ENCODE measurements around the gene TNPO1. TPM values are rescaled to one million over a fixed set of nuclear protein-coding genes. Genes with fewer than 3 reads are reported as not detected.

TNPO1 gene
- total RNA-seq, 4 donors from 2014 or later = 96.8 to 130 (median 111) TPM

- Histone ChIP-seq H3K4me3 (no peak overlapping the region), H3K36me3 (no peaks in the 10 kb centered on the region), H3K27me3 (no peaks in the 10 kb centered on the region), H3K27ac (no peak overlapping the region), H3K4me1 (peaks cover 11 to 12% of the 10 kb centered on the region in 2 donors), H3K9me3 (no peaks in the 10 kb centered on the region)
- DNase-seq (no peak), ATAC-seq (no peak)
- intact Hi-C loops (cut with DNase I; ENCODE audit: low total_unique reads) = no loop called here
- in situ Hi-C loops (cut with MboI; ENCODE audit: low sequenced_read_pairs in 4 of 4) = loop anchor here (10.0 to 25.0 kb wide), 6 partner anchors 187 to 675 kb away; no protein-coding TSS in a partner anchor
- TF ChIP-seq CTCF (IDR thresholded peaks at IDR 0.05 in 4 of 5, conservative IDR thresholded peaks at IDR 0.05 in 1 of 5) = no peak
- no peak for TF ChIP-seq POLR2A (IDR thresholded peaks at IDR 0.05)
Observed at GRCh38 chr5:72811849-72812248, 4.6 kb upstream of the TNPO1 start.

- Histone ChIP-seq H3K9me3 (no peaks in the 10 kb centered on the region), H3K27me3 (no peaks in the 10 kb centered on the region), H3K27ac (no peak overlapping the region), H3K36me3 (no peaks in the 10 kb centered on the region), H3K4me3 (no peak overlapping the region), H3K4me1 (peaks cover 11 to 12% of the 10 kb centered on the region in 2 donors)
- in situ Hi-C loops (cut with MboI; ENCODE audit: low sequenced_read_pairs in 4 of 4) = loop anchor here (10.0 to 25.0 kb wide), 6 partner anchors 188 to 675 kb away; no protein-coding TSS in a partner anchor
- TF ChIP-seq CTCF (IDR thresholded peaks at IDR 0.05 in 4 of 5, conservative IDR thresholded peaks at IDR 0.05 in 1 of 5) = no peak
- TF ChIP-seq POLR2A (IDR thresholded peaks at IDR 0.05) = no peak
- intact Hi-C loops (cut with DNase I; ENCODE audit: low total_unique reads) = no loop called here
- ATAC-seq = no peak
- DNase-seq = no peak
Observed at GRCh38 chr5:72812488-72812887, 4.0 kb upstream of the TNPO1 start.

DNA sequence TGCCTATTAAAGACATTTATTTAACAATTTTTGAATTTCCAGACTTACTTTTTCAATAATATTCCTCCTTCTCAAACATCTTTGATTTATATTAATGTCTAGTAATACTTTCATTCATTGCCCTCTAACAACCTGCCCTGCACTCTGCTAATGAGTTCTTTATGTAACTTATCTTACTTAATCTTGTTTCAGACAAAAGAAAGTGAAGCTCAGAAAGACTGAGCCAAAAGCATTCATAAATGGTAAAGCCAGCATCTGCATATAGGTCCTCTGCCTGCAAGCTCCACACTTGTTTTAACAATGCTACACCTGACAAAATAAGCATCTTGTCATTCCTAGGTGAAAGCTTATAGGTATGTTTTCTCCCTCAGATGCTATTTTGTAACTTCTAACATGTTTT lies 2.4 kb upstream of the TNPO1 start:
- no peak overlapping the region for H3K4me3 ChIP-seq
- no peaks in the 10 kb centered on the region for H3K27me3 ChIP-seq
- DNase-seq = no peak
- in situ Hi-C loops (cut with MboI; ENCODE audit: low sequenced_read_pairs in 4 of 4) (loop anchor here (10.0 to 25.0 kb wide), 6 partner anchors 189 to 677 kb away; no protein-coding TSS in a partner anchor), intact Hi-C loops (cut with DNase I; ENCODE audit: low total_unique reads) (no loop called here)
- peaks cover 23 to 25% of the 10 kb centered on the region in 2 donors for H3K4me1 ChIP-seq
- ATAC-seq = no peak
- no peaks in the 10 kb centered on the region for H3K9me3 ChIP-seq
- H3K27ac ChIP-seq = no peak overlapping the region
- no peak for TF ChIP-seq CTCF (IDR thresholded peaks at IDR 0.05 in 4 of 5, conservative IDR thresholded peaks at IDR 0.05 in 1 of 5)
- no peak for TF ChIP-seq POLR2A (IDR thresholded peaks at IDR 0.05)
- H3K36me3 ChIP-seq = no peaks in the 10 kb centered on the region

DNA sequence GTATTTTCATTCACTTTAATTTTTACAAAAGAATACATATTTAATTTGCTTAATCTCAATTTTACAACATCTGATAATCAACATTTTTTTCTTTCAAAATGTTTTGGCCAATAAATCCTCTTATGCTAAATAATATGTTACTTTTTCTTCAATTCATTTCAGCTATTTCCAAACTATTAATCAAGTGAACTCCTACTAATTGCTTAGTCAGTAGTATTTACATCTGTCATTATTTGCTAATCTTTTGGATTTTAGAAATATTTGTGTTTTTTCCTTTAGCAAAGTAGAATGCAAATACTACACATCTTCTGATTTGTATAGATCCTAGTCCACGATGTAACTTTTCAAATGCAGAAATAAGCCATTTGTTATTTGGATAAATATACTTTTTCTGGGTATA lies 1.6 kb upstream of the TNPO1 start:
- ATAC-seq (no peak), DNase-seq (no peak)
- H3K4me1 ChIP-seq = peaks cover 23 to 33% of the 10 kb centered on the region in 2 donors
- intact Hi-C loops (cut with DNase I; ENCODE audit: low total_unique reads) (loop anchor here (5.0 kb wide), 1 partner anchor 448 kb away; no protein-coding TSS in a partner anchor), in situ Hi-C loops (cut with MboI; ENCODE audit: low sequenced_read_pairs in 4 of 4) (loop anchor here (10.0 to 25.0 kb wide), 6 partner anchors 190 to 678 kb away; no protein-coding TSS in a partner anchor)
- no peaks in the 10 kb centered on the region for H3K27me3 ChIP-seq
- no peaks in the 10 kb centered on the region for H3K9me3 ChIP-seq
- no peak overlapping the region for H3K4me3 ChIP-seq
- H3K27ac ChIP-seq = peak overlapping the region; percentile 96 to 98 (median 98)
- no peak for TF ChIP-seq CTCF (IDR thresholded peaks at IDR 0.05 in 4 of 5, conservative IDR thresholded peaks at IDR 0.05 in 1 of 5)
- no peak for TF ChIP-seq POLR2A (IDR thresholded peaks at IDR 0.05)
- H3K36me3 ChIP-seq = no peaks in the 10 kb centered on the region
